Nephron (organoid): Measurements from ENCODE around the gene TREML4.

ENCODE experiments used
- H3K27ac Mint-ChIP-seq, 3 experiments: 2 replicates each; pipeline ENCODE4 v1.8.0; 2020; ENCODE audit warnings: mixed read lengths in 3 of 3, mild to moderate bottlenecking in 2 of 3, moderate library complexity in 1 of 3
- H3K27me3 Mint-ChIP-seq: 2 replicates; pipeline ENCODE4 v1.8.0; 2021; ENCODE audit warnings: low read depth, mild to moderate bottlenecking, moderate library complexity, mixed read lengths
- H3K36me3 Mint-ChIP-seq: 2 replicates; pipeline ENCODE4 v1.8.0; 2020; ENCODE audit warnings: low read depth, mixed read lengths
- H3K4me1 Mint-ChIP-seq: 2 replicates; pipeline ENCODE4 v1.8.0; 2020; ENCODE audit warnings: mixed read lengths
- H3K4me3 Mint-ChIP-seq, 3 experiments: 2 replicates each; pipeline ENCODE4 v1.8.0; 2020; ENCODE audit warnings: mild to moderate bottlenecking in 3 of 3, mixed read lengths in 3 of 3, moderate library complexity in 2 of 3
- H3K9me3 Mint-ChIP-seq: 2 replicates; pipeline ENCODE4 v1.8.0; 2020; ENCODE audit warnings: mixed read lengths
- TF ChIP-seq, protein P1 (sequence below), 3 experiments: fragments of 200-600 bp; sonication (generic); IDR thresholded peaks; one replicate each; pipeline ENCODE4 v1.5.0; 2021; ENCODE audit warnings: antibody characterized with exemption in 3 of 3; ENCODE audit not compliant: unreplicated experiment in 3 of 3

The TREML4 gene

GRCh38 chr6:41222513-41222912 is 5.6 kb upstream of the TREML4 start:
- Mint-ChIP-seq H3K27ac (no peak overlapping the region), H3K9me3 (peaks cover 19% of the 10 kb centered on the region), H3K27me3 (peaks cover 11% of the 10 kb centered on the region), H3K4me1 (no peaks in the 10 kb centered on the region), H3K36me3 (peaks cover 4% of the 10 kb centered on the region), H3K4me3 (no peak overlapping the region)
- TF ChIP-seq, protein P1, sequence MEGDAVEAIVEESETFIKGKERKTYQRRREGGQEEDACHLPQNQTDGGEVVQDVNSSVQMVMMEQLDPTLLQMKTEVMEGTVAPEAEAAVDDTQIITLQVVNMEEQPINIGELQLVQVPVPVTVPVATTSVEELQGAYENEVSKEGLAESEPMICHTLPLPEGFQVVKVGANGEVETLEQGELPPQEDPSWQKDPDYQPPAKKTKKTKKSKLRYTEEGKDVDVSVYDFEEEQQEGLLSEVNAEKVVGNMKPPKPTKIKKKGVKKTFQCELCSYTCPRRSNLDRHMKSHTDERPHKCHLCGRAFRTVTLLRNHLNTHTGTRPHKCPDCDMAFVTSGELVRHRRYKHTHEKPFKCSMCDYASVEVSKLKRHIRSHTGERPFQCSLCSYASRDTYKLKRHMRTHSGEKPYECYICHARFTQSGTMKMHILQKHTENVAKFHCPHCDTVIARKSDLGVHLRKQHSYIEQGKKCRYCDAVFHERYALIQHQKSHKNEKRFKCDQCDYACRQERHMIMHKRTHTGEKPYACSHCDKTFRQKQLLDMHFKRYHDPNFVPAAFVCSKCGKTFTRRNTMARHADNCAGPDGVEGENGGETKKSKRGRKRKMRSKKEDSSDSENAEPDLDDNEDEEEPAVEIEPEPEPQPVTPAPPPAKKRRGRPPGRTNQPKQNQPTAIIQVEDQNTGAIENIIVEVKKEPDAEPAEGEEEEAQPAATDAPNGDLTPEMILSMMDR (IDR thresholded peaks at IDR 0.05; ENCODE audit: unreplicated experiment in 3 of 3), result no peak

DNA sequence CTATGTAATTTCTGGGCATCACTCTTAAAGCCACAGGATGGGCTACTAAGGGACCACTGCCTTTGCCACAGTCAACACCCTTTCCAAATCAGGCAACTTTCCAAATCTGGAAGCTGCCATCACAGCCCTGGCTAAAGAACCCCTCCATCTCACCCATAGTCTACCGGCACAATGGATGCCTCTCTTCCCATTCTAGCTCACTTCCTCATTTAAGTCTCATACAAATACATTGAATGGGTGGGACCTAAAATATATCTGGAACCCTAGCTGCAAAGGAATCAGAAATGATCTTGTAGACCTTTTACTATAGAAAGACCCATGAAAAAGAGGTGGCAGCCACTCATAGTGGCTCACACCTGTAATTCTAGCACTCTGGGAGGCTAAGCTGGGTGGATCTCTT is 3.3 kb upstream of the TREML4 start:
- no peaks in the 10 kb centered on the region for H3K4me1 Mint-ChIP-seq
- peaks cover 13% of the 10 kb centered on the region for H3K9me3 Mint-ChIP-seq
- no peak overlapping the region for H3K27ac Mint-ChIP-seq
- H3K27me3 Mint-ChIP-seq, result peaks cover 24% of the 10 kb centered on the region
- TF ChIP-seq, protein P1 (IDR thresholded peaks at IDR 0.05; ENCODE audit: unreplicated experiment in 3 of 3), result no peak
- no peak overlapping the region for H3K4me3 Mint-ChIP-seq
- no peaks in the 10 kb centered on the region for H3K36me3 Mint-ChIP-seq

GRCh38 chr6:41226752-41227151 is 1.4 kb upstream of the TREML4 start:
- peaks cover 35% of the 10 kb centered on the region for H3K27me3 Mint-ChIP-seq
- TF ChIP-seq, protein P1 (IDR thresholded peaks at IDR 0.05; ENCODE audit: unreplicated experiment in 3 of 3), result no peak
- no peaks in the 10 kb centered on the region for H3K36me3 Mint-ChIP-seq
- H3K9me3 Mint-ChIP-seq, result no peaks in the 10 kb centered on the region
- no peaks in the 10 kb centered on the region for H3K4me1 Mint-ChIP-seq
- H3K4me3 Mint-ChIP-seq, result no peak overlapping the region
- H3K27ac Mint-ChIP-seq, result no peak overlapping the region

- Mint-ChIP-seq H3K9me3 (no peaks in the 10 kb centered on the region), H3K4me3 (no peak overlapping the region), H3K4me1 (no peaks in the 10 kb centered on the region), H3K27ac (no peak overlapping the region), H3K36me3 (no peaks in the 10 kb centered on the region), H3K27me3 (peaks cover 33% of the 10 kb centered on the region)
- TF ChIP-seq, protein P1 (IDR thresholded peaks at IDR 0.05; ENCODE audit: unreplicated experiment in 3 of 3), result no peak
Measured at GRCh38 chr6:41228616-41229015, 467 bp downstream of the TREML4 start.

- Mint-ChIP-seq H3K27ac (no peak overlapping the region), H3K27me3 (peaks cover 33% of the 10 kb centered on the region), H3K4me3 (no peak overlapping the region), H3K9me3 (no peaks in the 10 kb centered on the region), H3K4me1 (no peaks in the 10 kb centered on the region), H3K36me3 (no peaks in the 10 kb centered on the region)
- TF ChIP-seq, protein P1 (IDR thresholded peaks at IDR 0.05; ENCODE audit: unreplicated experiment in 3 of 3), result no peak
Measured at GRCh38 chr6:41229721-41230120, 1.6 kb downstream of the TREML4 start.

GRCh38 chr6:41231246-41231645 is 3.1 kb downstream of the TREML4 start:
- H3K27me3 Mint-ChIP-seq, result peaks cover 32% of the 10 kb centered on the region
- no peak overlapping the region for H3K4me3 Mint-ChIP-seq
- H3K9me3 Mint-ChIP-seq, result no peaks in the 10 kb centered on the region
- TF ChIP-seq, protein P1 (IDR thresholded peaks at IDR 0.05; ENCODE audit: unreplicated experiment in 3 of 3), result no peak
- H3K4me1 Mint-ChIP-seq, result no peaks in the 10 kb centered on the region
- no peaks in the 10 kb centered on the region for H3K36me3 Mint-ChIP-seq
- H3K27ac Mint-ChIP-seq, result no peak overlapping the region
